ENCODE results near the gene HPDL. TPM values are rescaled to one million over a fixed set of nuclear protein-coding genes. Genes with fewer than 3 reads are reported as not detected.
A peak's percentile ranks its signal among the peaks of the same experiment; 100 is the strongest.

The HPDL gene
- total RNA-seq, 1 experiment from 2014 or later = 8.4 TPM

DNA sequence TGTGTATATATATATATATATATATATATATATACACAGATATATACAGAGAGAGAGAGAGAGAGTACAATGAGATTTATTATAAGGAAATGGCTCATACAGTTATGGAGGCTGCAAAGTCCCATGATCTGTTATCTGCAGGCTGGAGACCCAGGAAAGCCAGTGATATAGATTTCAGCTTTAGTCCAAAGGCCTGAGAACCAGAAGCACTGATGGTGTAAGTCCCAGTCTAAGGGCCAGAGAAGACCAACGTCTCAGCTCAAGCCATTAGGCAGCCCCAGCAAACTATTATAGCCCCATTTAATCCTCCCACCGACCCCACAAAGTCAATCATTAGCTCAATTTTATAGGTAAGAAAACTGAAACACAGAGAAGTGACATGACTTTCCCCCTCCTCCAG lies 35.0 kb upstream of the HPDL start:
- BruUV-seq (replicated peaks) = no TSS peak
- Mint-ChIP-seq H3K4me3 (ENCODE audit: low read depth, unreplicated experiment) (no peak overlapping the region), H3K27ac (ENCODE audit: unreplicated experiment) (no peak overlapping the region), H3K36me3 (ENCODE audit: insufficient read depth, unreplicated experiment) (no peaks in the 10 kb centered on the region), H3K9me3 (ENCODE audit: low read depth, unreplicated experiment) (peaks cover 4% of the 10 kb centered on the region), H3K4me1 (ENCODE audit: low read depth, unreplicated experiment) (no peaks in the 10 kb centered on the region), H3K27me3 (ENCODE audit: unreplicated experiment) (peaks cover 13% of the 10 kb centered on the region)
- CTCF ChIA-PET = no interaction called here
- intact Hi-C loops (cut with micrococcal nuclease; ENCODE audit: unreplicated experiment) = no loop called here
- DNase-seq = no peak
- TF ChIP-seq, protein P1, sequence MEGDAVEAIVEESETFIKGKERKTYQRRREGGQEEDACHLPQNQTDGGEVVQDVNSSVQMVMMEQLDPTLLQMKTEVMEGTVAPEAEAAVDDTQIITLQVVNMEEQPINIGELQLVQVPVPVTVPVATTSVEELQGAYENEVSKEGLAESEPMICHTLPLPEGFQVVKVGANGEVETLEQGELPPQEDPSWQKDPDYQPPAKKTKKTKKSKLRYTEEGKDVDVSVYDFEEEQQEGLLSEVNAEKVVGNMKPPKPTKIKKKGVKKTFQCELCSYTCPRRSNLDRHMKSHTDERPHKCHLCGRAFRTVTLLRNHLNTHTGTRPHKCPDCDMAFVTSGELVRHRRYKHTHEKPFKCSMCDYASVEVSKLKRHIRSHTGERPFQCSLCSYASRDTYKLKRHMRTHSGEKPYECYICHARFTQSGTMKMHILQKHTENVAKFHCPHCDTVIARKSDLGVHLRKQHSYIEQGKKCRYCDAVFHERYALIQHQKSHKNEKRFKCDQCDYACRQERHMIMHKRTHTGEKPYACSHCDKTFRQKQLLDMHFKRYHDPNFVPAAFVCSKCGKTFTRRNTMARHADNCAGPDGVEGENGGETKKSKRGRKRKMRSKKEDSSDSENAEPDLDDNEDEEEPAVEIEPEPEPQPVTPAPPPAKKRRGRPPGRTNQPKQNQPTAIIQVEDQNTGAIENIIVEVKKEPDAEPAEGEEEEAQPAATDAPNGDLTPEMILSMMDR (IDR thresholded peaks at IDR 0.05; ENCODE audit: unreplicated experiment) = no peak

DNA sequence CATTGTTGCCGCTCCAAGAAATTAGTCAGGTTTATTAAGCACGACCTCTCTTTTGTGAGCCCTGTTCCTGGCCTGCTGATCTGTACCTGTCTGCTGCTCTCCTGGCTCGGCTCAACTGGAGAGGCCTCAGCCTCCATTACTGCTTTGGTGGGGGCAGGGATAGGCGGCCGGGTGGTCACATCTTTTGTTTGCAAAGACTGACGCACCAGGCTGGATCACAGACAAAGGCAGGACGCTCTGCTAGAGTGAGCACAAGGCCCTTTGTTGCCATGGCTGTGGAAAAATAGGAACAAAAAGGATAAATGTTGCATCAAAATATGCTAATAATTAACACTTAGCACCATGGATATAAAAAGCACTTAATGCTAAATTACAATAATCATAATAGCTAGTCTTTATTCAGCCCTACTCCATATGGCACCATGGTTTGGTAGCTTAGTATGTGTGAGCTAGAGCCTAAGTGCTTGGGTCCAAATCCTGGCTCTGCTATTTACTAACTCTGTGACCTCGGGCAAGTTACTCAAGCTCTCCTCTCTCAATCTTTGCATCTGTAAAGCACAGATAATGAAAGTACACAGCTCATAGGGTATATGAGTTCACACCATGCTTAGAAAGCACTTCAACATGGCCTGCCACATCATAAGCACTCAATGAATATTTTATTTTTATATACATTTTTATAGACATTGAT lies 28.9 kb upstream of the HPDL start:
- intact Hi-C loops (cut with micrococcal nuclease; ENCODE audit: unreplicated experiment) = no loop called here
- no peak overlapping the region for H3K4me3 Mint-ChIP-seq (ENCODE audit: low read depth, unreplicated experiment)
- no peaks in the 10 kb centered on the region for H3K4me1 Mint-ChIP-seq (ENCODE audit: low read depth, unreplicated experiment)
- peaks cover 13% of the 10 kb centered on the region for H3K36me3 Mint-ChIP-seq (ENCODE audit: insufficient read depth, unreplicated experiment)
- TF ChIP-seq, protein P1 (IDR thresholded peaks at IDR 0.05; ENCODE audit: unreplicated experiment) = no peak
- no TSS peak for BruUV-seq (replicated peaks)
- H3K27me3 Mint-ChIP-seq (ENCODE audit: unreplicated experiment) = no peaks in the 10 kb centered on the region
- DNase-seq = no peak
- peaks cover 4% of the 10 kb centered on the region for H3K9me3 Mint-ChIP-seq (ENCODE audit: low read depth, unreplicated experiment)
- H3K27ac Mint-ChIP-seq (ENCODE audit: unreplicated experiment) = no peak overlapping the region
- CTCF ChIA-PET = interaction anchor here (1.0 to 2.1 kb wide), 3 partner anchors 279 to 286 kb away, joined by 4 to 6 read pairs (median 4); partner anchors contain the start of genes HECTD3 and UROD

DNA sequence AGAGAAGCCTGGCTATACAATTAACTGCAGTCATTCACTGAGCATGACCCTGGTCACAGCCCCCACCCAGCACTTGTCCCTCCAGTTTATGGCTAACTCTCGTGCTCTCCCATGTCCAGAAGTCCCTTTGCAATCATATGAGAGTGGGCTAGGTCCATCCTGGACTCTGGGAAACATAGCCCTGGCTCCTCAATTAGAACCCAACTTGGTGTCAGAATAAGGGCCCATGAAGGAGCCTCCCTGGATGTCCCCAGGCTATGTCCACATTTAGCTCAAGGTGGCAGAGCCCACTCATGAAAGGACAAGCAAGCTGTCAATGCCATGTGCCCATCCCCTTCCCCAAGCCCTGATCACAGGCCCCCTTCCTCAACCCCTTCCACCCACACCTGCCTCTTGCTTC lies 27.4 kb upstream of the HPDL start:
- no peak overlapping the region for H3K27ac Mint-ChIP-seq (ENCODE audit: unreplicated experiment)
- BruUV-seq (replicated peaks) = no TSS peak
- no peaks in the 10 kb centered on the region for H3K27me3 Mint-ChIP-seq (ENCODE audit: unreplicated experiment)
- DNase-seq = no peak
- H3K36me3 Mint-ChIP-seq (ENCODE audit: insufficient read depth, unreplicated experiment) = peaks cover 26% of the 10 kb centered on the region
- CTCF ChIA-PET = interaction anchor here (1.5 to 2.1 kb wide), 3 partner anchors 281 to 288 kb away, joined by 4 to 23 read pairs (median 6); partner anchors contain the start of genes HECTD3 and UROD
- TF ChIP-seq, protein P1 (IDR thresholded peaks at IDR 0.05; ENCODE audit: unreplicated experiment) = no peak
- no peak overlapping the region for H3K4me3 Mint-ChIP-seq (ENCODE audit: low read depth, unreplicated experiment)
- peaks cover under 1% of the 10 kb centered on the region for H3K4me1 Mint-ChIP-seq (ENCODE audit: low read depth, unreplicated experiment)
- no peaks in the 10 kb centered on the region for H3K9me3 Mint-ChIP-seq (ENCODE audit: low read depth, unreplicated experiment)
- intact Hi-C loops (cut with micrococcal nuclease; ENCODE audit: unreplicated experiment) = no loop called here

DNA sequence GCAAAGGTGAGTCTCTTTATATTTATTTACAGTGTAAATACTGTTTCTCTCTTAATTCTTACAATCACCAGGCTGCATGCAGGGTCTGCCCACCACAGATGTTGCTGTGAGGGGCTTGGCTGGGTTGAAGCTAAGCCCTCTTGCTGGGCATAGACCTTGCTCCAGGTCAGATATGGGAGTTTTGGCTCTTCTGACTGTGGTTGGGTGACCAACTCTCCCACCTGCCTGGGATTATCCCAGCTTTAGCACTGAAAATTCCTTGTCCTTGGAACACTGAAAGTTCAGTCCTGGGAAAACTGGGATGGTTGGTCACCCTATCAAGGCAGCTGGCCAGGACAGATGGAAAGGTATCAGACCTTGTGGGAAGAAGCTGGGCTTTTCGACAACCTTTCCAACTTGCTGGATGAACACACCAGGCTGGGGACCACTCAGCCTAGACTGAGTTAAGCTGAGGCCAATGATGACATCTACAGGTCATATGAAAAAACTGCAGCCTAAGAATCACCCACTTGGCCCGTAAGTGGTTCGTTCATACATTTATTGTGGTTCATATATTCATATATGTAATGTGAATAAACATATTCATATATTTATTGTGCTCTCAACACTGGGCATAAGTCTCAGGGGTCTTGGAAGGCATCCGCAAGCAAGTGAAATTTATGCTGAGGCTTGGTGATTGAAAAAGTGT lies 26.6 kb upstream of the HPDL start:
- intact Hi-C loops (cut with micrococcal nuclease; ENCODE audit: unreplicated experiment) = loop anchor here (1.0 to 5.0 kb wide), 2 partner anchors 282 to 508 kb away; no protein-coding TSS in a partner anchor
- Mint-ChIP-seq H3K36me3 (ENCODE audit: insufficient read depth, unreplicated experiment) (peaks cover 29% of the 10 kb centered on the region), H3K27me3 (ENCODE audit: unreplicated experiment) (no peaks in the 10 kb centered on the region), H3K4me3 (ENCODE audit: low read depth, unreplicated experiment) (no peak overlapping the region), H3K4me1 (ENCODE audit: low read depth, unreplicated experiment) (peaks cover 8% of the 10 kb centered on the region), H3K9me3 (ENCODE audit: low read depth, unreplicated experiment) (no peaks in the 10 kb centered on the region), H3K27ac (ENCODE audit: unreplicated experiment) (no peak overlapping the region)
- TF ChIP-seq, protein P1 (IDR thresholded peaks at IDR 0.05; ENCODE audit: unreplicated experiment) = peak; percentile 64
- CTCF ChIA-PET = interaction anchor here (0.5 to 1.5 kb wide), 4 partner anchors 131 to 288 kb away, joined by 3 to 23 read pairs (median 4); partner anchors contain the start of gene UROD
- peak; percentile 36 for DNase-seq
- no TSS peak for BruUV-seq (replicated peaks)
